Mesenchymal stem cell (in vitro differentiated cells and primary cell): ENCODE data around the gene NSUN4.
A peak's percentile ranks its signal among the peaks of the same experiment; 100 is the strongest.

Experiments
- DNase-seq: peaks from one replicate; pipeline ENCODE4 v3.0.0-alpha.2; 2013
- H2AFZ ChIP-seq: one replicate; pipeline ENCODE4 v1.6.1; 2013; ENCODE audit warnings: low read depth, mild to moderate bottlenecking, control low read depth, inconsistent platforms, low read length, moderate library complexity
- H2AK5ac ChIP-seq: 2 replicates; pipeline ENCODE4 v1.6.1; 2013; ENCODE audit warnings: low read length, moderate library complexity, mild to moderate bottlenecking, inconsistent platforms; ENCODE audit not compliant: severe bottlenecking
- H2BK120ac ChIP-seq: one replicate; pipeline ENCODE4 v1.6.1; 2013; ENCODE audit warnings: low read depth, mild to moderate bottlenecking, inconsistent platforms, low read length, moderate library complexity
- H2BK12ac ChIP-seq, 2 experiments: one replicate each; pipeline ENCODE4 v1.6.1; 2013; ENCODE audit warnings: inconsistent platforms in 2 of 2, low read length in 2 of 2, mild to moderate bottlenecking in 2 of 2, moderate library complexity in 2 of 2, control low read depth in 1 of 2
- H2BK15ac ChIP-seq: one replicate; pipeline ENCODE4 v1.6.1; 2013; ENCODE audit warnings: mild to moderate bottlenecking, low read depth, inconsistent platforms; ENCODE audit not compliant: poor library complexity, severe bottlenecking
- H2BK5ac ChIP-seq: 2 replicates; pipeline ENCODE4 v1.6.1; 2013; ENCODE audit warnings: low read depth, mild to moderate bottlenecking, low read length, control low read depth, inconsistent platforms; ENCODE audit not compliant: poor library complexity, severe bottlenecking
- H3K14ac ChIP-seq, 2 experiments: one replicate each; pipeline ENCODE4 v1.6.1; 2013; ENCODE audit warnings: inconsistent platforms in 2 of 2, low read length in 2 of 2, control low read depth in 1 of 2, mild to moderate bottlenecking in 1 of 2, moderate library complexity in 1 of 2
- H3K18ac ChIP-seq, 2 experiments: one replicate each; pipeline ENCODE4 v1.6.1; 2013; ENCODE audit warnings: inconsistent platforms in 2 of 2, low read length in 2 of 2, control low read depth in 1 of 2, low read depth in 1 of 2, mild to moderate bottlenecking in 1 of 2
- H3K23ac ChIP-seq, 2 experiments: one replicate each; pipeline ENCODE4 v1.6.1; 2013; ENCODE audit warnings: inconsistent platforms in 2 of 2, low read length in 2 of 2, mild to moderate bottlenecking in 2 of 2, moderate library complexity in 2 of 2, control low read depth in 1 of 2
- H3K27ac ChIP-seq: 2 replicates; pipeline ENCODE4 v1.5.1; 2013; ENCODE audit warnings: mild to moderate bottlenecking, moderate library complexity, low read length, control low read depth, inconsistent platforms; ENCODE audit not compliant: poor library complexity, severe bottlenecking
- H3K27me3 ChIP-seq, 2 experiments: 2 replicates each; pipeline versions ENCODE4 v1.6.1 to v1.7.0; 2013; ENCODE audit warnings: low read length in 2 of 2, mild to moderate bottlenecking in 2 of 2, moderate library complexity in 2 of 2, control low read depth in 1 of 2, inconsistent platforms in 1 of 2; ENCODE audit not compliant: control insufficient read depth in 1 of 2, insufficient read depth in 1 of 2
- H3K36me3 ChIP-seq, 2 experiments: 2 replicates each; pipeline versions ENCODE4 v1.6.1 to v1.7.0; 2013; ENCODE audit warnings: low read length in 2 of 2, control low read depth in 1 of 2, inconsistent platforms in 1 of 2, low read depth in 1 of 2, mild to moderate bottlenecking in 1 of 2; ENCODE audit not compliant: insufficient read depth in 2 of 2, control insufficient read depth in 1 of 2
- H3K4ac ChIP-seq, 2 experiments: one replicate each; pipeline ENCODE4 v1.6.1; 2013; ENCODE audit warnings: inconsistent platforms in 2 of 2, low read length in 2 of 2, mild to moderate bottlenecking in 2 of 2, moderate library complexity in 2 of 2, control low read depth in 1 of 2, low read depth in 1 of 2
- H3K4me1 ChIP-seq: 2 replicates; pipeline ENCODE4 v1.6.1; 2013; ENCODE audit warnings: low read depth, low read length, control low read depth; ENCODE audit not compliant: control insufficient read depth, insufficient read depth
- H3K4me2 ChIP-seq: 2 replicates; pipeline ENCODE4 v1.6.1; 2013; ENCODE audit warnings: low read length, mild to moderate bottlenecking, inconsistent platforms; ENCODE audit not compliant: poor library complexity, severe bottlenecking
- H3K4me3 ChIP-seq, 2 experiments: 2 replicates each; pipeline versions ENCODE4 v1.5.1 to v1.7.0; 2013; ENCODE audit warnings: low read length in 2 of 2, mild to moderate bottlenecking in 2 of 2, control low read depth in 1 of 2, low read depth in 1 of 2; ENCODE audit not compliant: insufficient read depth in 1 of 2
- H3K79me1 ChIP-seq: replicated peaks from 2 replicates; pipeline ENCODE4 v1.6.1; 2013; ENCODE audit warnings: mild to moderate bottlenecking, control low read depth, low read length, inconsistent platforms; ENCODE audit not compliant: poor library complexity, severe bottlenecking
- H3K9ac ChIP-seq: 2 replicates; pipeline ENCODE4 v1.7.0; 2013; ENCODE audit warnings: mild to moderate bottlenecking, low read length, moderate library complexity
- H3K9me3 ChIP-seq: 2 replicates; pipeline ENCODE4 v1.7.0; 2013; ENCODE audit warnings: mild to moderate bottlenecking, low read length; ENCODE audit not compliant: control insufficient read depth
- H4K8ac ChIP-seq: one replicate; pipeline ENCODE4 v1.6.1; 2013; ENCODE audit warnings: inconsistent platforms, mild to moderate bottlenecking, low read length, moderate library complexity
- H4K91ac ChIP-seq: one replicate; pipeline ENCODE4 v1.6.1; 2013; ENCODE audit warnings: mild to moderate bottlenecking, low read length, inconsistent platforms
- WGBS: methylation state at CpG from one replicate; pipeline ENCODE4 v1.1.7; 2013; ENCODE audit warnings: mixed read lengths; 5-methylcytosine and 5-hydroxymethylcytosine counted together

NSUN4 gene

GRCh38 chr1:46401964-46402626 is 61.5 kb downstream of the NSUN4 start:
- Histone ChIP-seq H3K36me3 (no peaks in the 10 kb centered on the region), H3K9ac (no peak overlapping the region), H2BK120ac (no peak overlapping the region), H3K18ac (no peak overlapping the region), H4K8ac (no peak overlapping the region), H2AK5ac (no peak overlapping the region), H3K79me1 (no peaks in the 10 kb centered on the region), H3K4me1 (peaks cover 13% of the 10 kb centered on the region), H3K27ac (no peak overlapping the region), H3K4me3 (no peak overlapping the region), H2AFZ (no peak overlapping the region), H3K4ac (no peak overlapping the region), H3K27me3 (peaks cover 22 to 33% of the 10 kb centered on the region in 2 experiments), H3K14ac (no peak overlapping the region), H3K23ac (no peak overlapping the region), H2BK15ac (peak overlapping the region; percentile 52), H3K9me3 (no peaks in the 10 kb centered on the region), H2BK5ac (no peak overlapping the region), H3K4me2 (no peak overlapping the region), H2BK12ac (no peak overlapping the region), H4K91ac (no peak overlapping the region)
- 61% methylated on average over 6 of the region's 10 CpGs for WGBS
- peak; percentile 69 for DNase-seq

- Histone ChIP-seq H3K79me1 (no peaks in the 10 kb centered on the region), H2BK12ac (no peak overlapping the region), H3K27ac (no peak overlapping the region), H3K4me1 (peaks cover 20% of the 10 kb centered on the region), H3K36me3 (no peaks in the 10 kb centered on the region), H2BK15ac (no peak overlapping the region), H3K9me3 (no peaks in the 10 kb centered on the region), H3K4me3 (no peak overlapping the region), H3K23ac (no peak overlapping the region), H4K91ac (no peak overlapping the region), H2BK120ac (no peak overlapping the region), H4K8ac (no peak overlapping the region), H2AFZ (no peak overlapping the region), H3K18ac (no peak overlapping the region), H3K9ac (no peak overlapping the region), H2BK5ac (no peak overlapping the region), H2AK5ac (no peak overlapping the region), H3K27me3 (peaks cover 16 to 27% of the 10 kb centered on the region in 2 experiments), H3K4ac (no peak overlapping the region), H3K14ac (no peak overlapping the region), H3K4me2 (no peak overlapping the region)
- 79% methylated on average over 4 of the region's 5 CpGs for WGBS
- no peak for DNase-seq
Observed at GRCh38 chr1:46403916-46404315, 63.3 kb downstream of the NSUN4 start.

- Histone ChIP-seq H3K18ac (no peak overlapping the region), H4K8ac (no peak overlapping the region), H3K36me3 (no peaks in the 10 kb centered on the region), H2BK15ac (no peak overlapping the region), H3K4me3 (no peak overlapping the region), H4K91ac (peak overlapping the region; percentile 54), H2AFZ (no peak overlapping the region), H3K4ac (no peak overlapping the region), H2BK12ac (no peak overlapping the region), H3K79me1 (no peaks in the 10 kb centered on the region), H3K23ac (no peak overlapping the region), H3K14ac (no peak overlapping the region), H3K27me3 (peaks cover 17 to 22% of the 10 kb centered on the region in 2 experiments), H3K4me2 (no peak overlapping the region), H3K9ac (no peak overlapping the region), H3K4me1 (peaks cover 20% of the 10 kb centered on the region), H2BK5ac (no peak overlapping the region), H2BK120ac (no peak overlapping the region), H3K9me3 (no peaks in the 10 kb centered on the region), H2AK5ac (no peak overlapping the region), H3K27ac (no peak overlapping the region)
- no peak for DNase-seq
- 83% methylated on average over 6 of the region's 7 CpGs for WGBS
Observed at GRCh38 chr1:46404482-46405196, 64.0 kb downstream of the NSUN4 start.

- Histone ChIP-seq H3K9me3 (no peaks in the 10 kb centered on the region), H2AFZ (no peak overlapping the region), H4K8ac (no peak overlapping the region), H3K4me3 (no peak overlapping the region), H3K9ac (no peak overlapping the region), H2BK5ac (no peak overlapping the region), H3K27me3 (peaks cover 14 to 26% of the 10 kb centered on the region in 2 experiments), H3K36me3 (no peaks in the 10 kb centered on the region), H3K27ac (no peak overlapping the region), H3K4me2 (no peak overlapping the region), H3K4ac (no peak overlapping the region), H3K18ac (no peak overlapping the region), H3K23ac (no peak overlapping the region), H2BK15ac (no peak overlapping the region), H3K14ac (no peak overlapping the region), H2BK120ac (no peak overlapping the region), H2AK5ac (no peak overlapping the region), H3K79me1 (no peaks in the 10 kb centered on the region), H4K91ac (no peak overlapping the region), H3K4me1 (peaks cover 20% of the 10 kb centered on the region), H2BK12ac (no peak overlapping the region)
- DNase-seq = no peak
- 88% methylated on average over 12 of the region's 12 CpGs for WGBS
Observed at GRCh38 chr1:46405197-46405555, 64.6 kb downstream of the NSUN4 start.
